Brain microvascular endothelial cell (primary cell): ENCODE measurements around the gene TNK2.

Experiments
- DNase-seq: peaks from one replicate; pipeline ENCODE4 v3.0.0-alpha.2; 2020
- H3K27ac ChIP-seq: fragments of 250-450 bp; sonication (Bioruptor Pico); 2 replicates; pipeline ENCODE4 v1.5.1; 2020; ENCODE audit warnings: mild to moderate bottlenecking, moderate library complexity
- H3K27me3 ChIP-seq: fragments of 250-450 bp; sonication (Bioruptor Pico); replicated peaks from 2 replicates; pipeline ENCODE4 v1.5.1; 2020; ENCODE audit warnings: mild to moderate bottlenecking
- H3K36me3 ChIP-seq: fragments of 250-450 bp; sonication (Bioruptor Pico); replicated peaks from 2 replicates; pipeline ENCODE4 v1.5.1; 2020; ENCODE audit warnings: mild to moderate bottlenecking
- H3K4me3 ChIP-seq: 2 replicates; pipeline ENCODE4 v1.5.1; 2011; ENCODE audit warnings: low read depth, mild to moderate bottlenecking, control low read depth, low read length, moderate library complexity
- in situ Hi-C: cut with HindIII; loops from 2 replicates; pipeline ENCODE4 v1.10.0; 2017; ENCODE audit warnings: low sequenced_read_pairs, low pct_ligation_motif_present
- TF ChIP-seq, protein P1 (sequence below): IDR thresholded peaks from 2 replicates; pipeline ENCODE4 v1.5.1; 2011; ENCODE audit warnings: low read depth, mild to moderate bottlenecking, moderate library complexity, low read length, control low read depth, inconsistent platforms; ENCODE audit errors: missing control alignments

The TNK2 gene

DNA sequence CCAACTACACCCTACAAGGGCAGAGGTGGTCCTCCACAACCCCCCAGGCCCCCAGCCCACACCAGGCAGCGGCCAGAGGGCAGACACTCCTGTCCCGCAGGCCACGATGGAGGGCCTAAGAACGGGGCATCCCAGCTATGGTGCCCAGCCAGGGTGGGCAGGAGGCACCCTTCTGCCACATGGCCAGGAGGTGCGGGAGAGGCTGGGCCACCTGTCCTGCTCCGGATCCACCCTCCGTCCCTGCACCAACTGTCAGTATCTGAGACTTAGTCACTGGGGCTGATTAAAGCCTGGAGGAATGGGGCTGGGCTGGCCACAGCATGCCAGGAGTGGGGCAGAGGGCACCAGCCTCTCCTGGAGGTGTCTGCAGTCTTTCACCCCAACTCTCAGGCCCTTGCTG is 37.9 kb downstream of the TNK2 start:
- in situ Hi-C loops: no loop called here
- no peaks in the 10 kb centered on the region for H3K27me3 ChIP-seq
- H3K36me3 ChIP-seq: peaks cover 6% of the 10 kb centered on the region
- no peak overlapping the region for H3K4me3 ChIP-seq
- DNase-seq: no peak
- H3K27ac ChIP-seq: no peak overlapping the region
- TF ChIP-seq, protein P1, sequence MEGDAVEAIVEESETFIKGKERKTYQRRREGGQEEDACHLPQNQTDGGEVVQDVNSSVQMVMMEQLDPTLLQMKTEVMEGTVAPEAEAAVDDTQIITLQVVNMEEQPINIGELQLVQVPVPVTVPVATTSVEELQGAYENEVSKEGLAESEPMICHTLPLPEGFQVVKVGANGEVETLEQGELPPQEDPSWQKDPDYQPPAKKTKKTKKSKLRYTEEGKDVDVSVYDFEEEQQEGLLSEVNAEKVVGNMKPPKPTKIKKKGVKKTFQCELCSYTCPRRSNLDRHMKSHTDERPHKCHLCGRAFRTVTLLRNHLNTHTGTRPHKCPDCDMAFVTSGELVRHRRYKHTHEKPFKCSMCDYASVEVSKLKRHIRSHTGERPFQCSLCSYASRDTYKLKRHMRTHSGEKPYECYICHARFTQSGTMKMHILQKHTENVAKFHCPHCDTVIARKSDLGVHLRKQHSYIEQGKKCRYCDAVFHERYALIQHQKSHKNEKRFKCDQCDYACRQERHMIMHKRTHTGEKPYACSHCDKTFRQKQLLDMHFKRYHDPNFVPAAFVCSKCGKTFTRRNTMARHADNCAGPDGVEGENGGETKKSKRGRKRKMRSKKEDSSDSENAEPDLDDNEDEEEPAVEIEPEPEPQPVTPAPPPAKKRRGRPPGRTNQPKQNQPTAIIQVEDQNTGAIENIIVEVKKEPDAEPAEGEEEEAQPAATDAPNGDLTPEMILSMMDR: no peak

DNA sequence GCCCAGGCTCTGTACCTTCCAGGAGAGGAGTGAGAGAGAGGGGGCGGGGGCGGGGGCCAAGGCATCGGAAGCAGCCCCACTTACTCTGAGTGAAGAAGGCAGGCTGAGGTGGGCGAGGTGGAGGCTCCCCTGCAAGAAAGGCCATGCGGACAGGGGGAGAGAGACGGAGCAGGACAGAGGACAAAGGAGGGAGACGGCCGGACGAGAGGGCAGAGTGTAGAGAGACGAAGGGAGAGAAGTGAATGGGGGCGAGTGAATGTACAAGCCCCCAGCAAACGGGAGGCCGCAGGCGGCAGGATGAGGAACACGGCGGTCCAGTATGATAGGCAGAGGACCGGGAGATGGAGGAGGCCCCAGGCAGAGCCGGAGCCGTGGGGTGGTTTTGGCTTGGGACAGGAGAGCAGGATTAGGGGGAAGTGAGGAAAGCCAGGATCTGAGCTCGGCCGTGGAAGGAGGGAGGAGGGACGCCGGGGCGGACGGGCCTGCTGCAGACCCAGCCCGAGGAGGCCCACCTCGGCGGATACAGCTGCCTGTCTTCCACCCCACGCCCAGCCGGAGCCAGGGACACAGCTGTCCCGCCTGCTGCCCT is 38.8 kb downstream of the TNK2 start:
- no peak for DNase-seq
- no peaks in the 10 kb centered on the region for H3K27me3 ChIP-seq
- in situ Hi-C loops: no loop called here
- no peak overlapping the region for H3K27ac ChIP-seq
- H3K4me3 ChIP-seq: no peak overlapping the region
- H3K36me3 ChIP-seq: peaks cover 6% of the 10 kb centered on the region
- TF ChIP-seq, protein P1: no peak

DNA sequence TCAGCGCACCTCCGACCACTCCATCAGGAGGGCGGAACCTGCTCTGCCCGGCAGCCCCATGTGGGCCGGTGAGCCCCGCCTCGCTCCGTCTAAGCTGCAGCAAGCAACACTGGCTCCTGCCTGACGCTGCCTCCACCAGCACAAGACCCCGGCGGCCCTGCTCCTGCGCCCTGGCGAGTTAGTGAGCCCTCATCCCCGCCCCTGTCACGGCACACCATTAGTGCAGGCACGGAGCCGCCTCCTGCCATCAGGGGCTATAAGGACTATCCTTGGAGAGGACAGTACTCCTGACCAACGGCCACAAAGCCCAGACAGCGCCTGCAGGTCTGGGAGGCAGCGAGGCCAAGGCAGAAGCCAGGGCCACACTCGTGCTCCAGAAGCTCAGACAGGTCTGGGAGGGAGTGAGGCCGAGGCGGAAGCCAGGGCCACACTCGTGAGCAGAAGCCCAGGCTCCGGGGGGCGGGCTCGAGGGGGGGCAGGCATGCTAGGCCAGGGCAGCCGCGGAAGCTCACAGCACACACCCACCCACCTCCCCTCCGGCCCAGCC is 39.4 kb downstream of the TNK2 start:
- no peaks in the 10 kb centered on the region for H3K27me3 ChIP-seq
- in situ Hi-C loops: no loop called here
- H3K36me3 ChIP-seq: peaks cover 6% of the 10 kb centered on the region
- no peak overlapping the region for H3K4me3 ChIP-seq
- no peak for DNase-seq
- TF ChIP-seq, protein P1: no peak
- no peak overlapping the region for H3K27ac ChIP-seq

DNA sequence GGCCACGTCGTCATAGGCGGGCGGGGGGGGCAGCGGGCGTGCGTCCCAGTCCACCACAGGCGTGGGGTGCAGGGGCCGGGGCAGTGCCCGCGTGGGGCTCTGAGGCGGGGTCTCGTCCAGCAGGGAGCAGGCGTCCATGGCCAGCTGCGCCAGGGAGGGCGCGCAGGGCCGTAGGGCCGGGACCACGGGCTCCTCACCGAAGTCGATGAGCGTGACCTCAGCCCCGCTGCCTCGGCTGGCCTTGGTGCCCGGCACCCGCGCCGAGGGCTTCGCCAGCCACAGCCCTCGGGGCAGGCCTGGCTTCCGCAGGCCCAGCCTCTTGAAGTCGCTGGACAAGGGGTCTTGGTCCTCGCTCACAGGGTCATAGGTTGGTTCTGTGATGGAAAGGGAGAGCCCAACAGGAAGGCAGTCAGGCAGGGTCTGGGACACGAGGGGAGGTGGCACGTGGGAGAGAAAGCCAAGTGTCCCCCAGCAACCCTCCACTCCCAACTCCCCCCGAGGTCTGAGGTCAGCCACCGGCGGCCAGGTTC is 40.0 kb downstream of the TNK2 start:
- peaks cover 6% of the 10 kb centered on the region for H3K36me3 ChIP-seq
- in situ Hi-C loops: no loop called here
- H3K4me3 ChIP-seq: no peak overlapping the region
- no peak overlapping the region for H3K27ac ChIP-seq
- DNase-seq: no peak
- no peaks in the 10 kb centered on the region for H3K27me3 ChIP-seq
- TF ChIP-seq, protein P1: no peak

DNA sequence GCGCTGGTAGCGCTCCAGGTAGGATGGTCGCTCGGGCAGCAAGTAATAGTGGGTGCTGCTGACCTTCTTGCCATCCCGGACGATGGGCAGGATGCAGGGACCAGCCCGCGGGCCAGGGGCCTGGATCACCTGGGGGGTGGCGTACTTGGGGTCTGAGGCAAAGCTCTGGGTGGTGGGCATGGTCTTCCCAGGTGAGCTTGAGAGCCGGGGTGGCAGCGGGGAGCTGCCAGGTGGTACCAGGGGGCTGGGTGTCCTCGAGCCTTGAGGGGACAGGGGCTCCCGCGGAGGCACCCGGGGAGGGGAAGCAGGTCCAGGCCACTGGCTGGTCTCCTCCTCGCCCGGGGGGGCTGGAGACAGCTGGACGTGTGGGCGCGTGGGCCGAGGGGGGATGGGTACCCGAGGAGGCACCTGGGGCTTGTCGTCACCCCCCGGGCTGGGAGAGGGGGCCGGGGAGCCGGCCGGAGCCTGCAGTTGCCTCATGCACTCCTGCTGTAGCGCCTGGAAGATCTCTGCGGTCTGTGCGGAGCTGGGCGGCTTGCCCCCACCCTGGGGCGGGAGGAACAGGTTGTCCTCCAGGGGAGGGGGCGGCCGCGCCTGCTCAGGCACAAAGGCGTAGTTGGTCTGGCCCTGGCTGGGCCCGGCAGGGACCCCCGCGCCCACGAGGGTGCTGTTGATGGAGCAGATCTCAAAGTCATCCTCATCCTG is 40.6 kb downstream of the TNK2 start:
- no peak for DNase-seq
- H3K27me3 ChIP-seq: no peaks in the 10 kb centered on the region
- in situ Hi-C loops: no loop called here
- no peak overlapping the region for H3K4me3 ChIP-seq
- no peak overlapping the region for H3K27ac ChIP-seq
- TF ChIP-seq, protein P1: no peak
- H3K36me3 ChIP-seq: peaks cover 6% of the 10 kb centered on the region
